HG02623 (cell line): ENCODE results near the gene MYO10.

Experiments used
- ATAC-seq: cut with Tn5 transposase; IDR thresholded peaks from one replicate; pipeline ENCODE4 v1.9.1; 2021; ENCODE audit warnings: moderate library complexity; ENCODE audit not compliant: unreplicated experiment

Gene MYO10

DNA sequence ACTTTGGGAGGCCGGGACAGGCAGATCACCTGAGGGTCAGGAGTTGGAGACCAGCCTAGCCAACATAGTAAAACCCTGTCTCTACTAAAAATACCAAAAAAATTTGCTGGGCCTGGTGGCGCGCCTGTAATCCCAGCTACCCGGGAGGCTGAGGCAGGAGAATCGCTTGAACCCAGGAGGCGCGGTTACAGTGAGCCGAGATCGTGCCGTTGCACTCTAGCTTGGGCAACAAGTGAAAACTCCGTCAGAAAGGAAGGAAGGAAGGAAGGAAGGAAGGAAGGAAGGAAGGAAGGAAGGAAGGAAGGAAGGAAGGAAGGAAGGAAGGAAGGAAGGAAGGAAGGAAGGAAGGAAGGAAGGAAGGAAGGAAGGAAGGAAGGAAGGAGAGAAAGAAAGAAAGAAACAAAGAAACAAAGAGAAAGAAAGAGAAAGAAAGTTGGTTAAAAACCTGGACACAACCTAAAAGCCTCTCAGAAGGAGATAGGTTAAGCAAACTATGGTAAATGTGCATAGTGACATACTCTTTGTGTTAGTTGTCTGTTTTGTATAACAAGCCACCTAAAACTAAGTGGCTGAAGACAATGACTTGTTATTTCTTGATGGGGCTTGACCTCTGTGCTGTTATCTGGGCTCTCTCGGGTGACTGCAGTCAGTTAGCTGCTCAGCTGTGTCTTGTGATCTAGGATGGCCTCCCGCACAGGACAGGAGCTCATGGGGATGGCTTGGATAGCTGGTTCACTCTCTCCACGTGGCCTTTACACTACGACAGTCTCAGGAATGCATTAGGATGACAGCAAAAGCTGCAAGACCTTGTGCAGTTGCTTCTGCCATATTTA lies 8.0 kb upstream of the MYO10 start:
- no peak for ATAC-seq

DNA sequence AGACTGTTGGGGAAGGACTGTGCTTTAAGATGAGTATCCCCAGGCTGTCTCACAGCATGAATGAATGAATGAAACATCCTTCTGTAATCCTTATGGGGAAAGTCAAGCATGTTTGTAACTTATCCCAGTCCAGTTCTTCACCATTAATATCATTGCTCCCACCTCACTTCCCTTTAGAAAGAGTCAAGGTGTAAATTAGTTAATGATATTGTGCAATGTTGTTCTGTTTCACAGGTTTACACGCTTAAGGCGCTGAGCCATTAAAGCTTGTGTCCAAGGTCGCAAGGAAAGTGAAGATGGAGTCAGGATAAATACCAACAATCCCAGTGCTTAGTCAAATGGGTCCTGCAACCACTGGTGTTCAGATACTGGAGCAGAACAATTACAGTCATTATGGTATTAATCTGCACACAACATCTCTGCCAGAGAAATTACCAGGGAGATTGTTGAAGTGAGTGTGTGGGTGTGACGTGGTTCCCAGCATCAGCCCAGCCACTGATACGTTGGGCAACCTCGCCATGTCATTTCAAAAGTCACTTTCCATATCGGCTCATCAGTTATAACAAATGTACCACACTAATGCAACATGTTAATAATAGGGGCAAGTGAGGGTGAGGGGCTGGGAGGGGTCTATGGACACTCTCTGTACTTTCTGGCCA lies 1.5 kb upstream of the MYO10 start:
- no peak for ATAC-seq

DNA sequence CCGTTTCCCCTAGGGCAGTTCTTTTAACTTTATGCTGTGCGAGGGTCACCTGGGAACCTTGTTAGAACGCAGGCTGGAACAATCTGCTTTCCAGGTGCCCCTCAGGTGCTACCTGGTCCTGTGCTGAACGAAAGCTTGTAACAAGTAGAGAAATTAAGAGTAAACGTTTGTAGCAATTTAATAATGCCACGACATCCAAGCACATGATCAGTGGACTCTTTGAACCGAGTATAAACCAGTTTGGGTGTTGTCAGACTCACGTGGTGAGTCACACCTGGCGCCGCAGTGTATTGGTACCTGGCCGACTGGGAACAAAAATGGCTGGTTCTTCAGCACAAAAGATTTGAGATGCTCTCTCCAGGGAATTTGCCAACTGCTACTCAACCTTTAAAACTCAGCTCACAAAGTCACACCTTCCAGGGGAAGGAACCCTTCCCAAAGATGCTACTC lies 926 bp upstream of the MYO10 start:
- no peak for ATAC-seq

DNA sequence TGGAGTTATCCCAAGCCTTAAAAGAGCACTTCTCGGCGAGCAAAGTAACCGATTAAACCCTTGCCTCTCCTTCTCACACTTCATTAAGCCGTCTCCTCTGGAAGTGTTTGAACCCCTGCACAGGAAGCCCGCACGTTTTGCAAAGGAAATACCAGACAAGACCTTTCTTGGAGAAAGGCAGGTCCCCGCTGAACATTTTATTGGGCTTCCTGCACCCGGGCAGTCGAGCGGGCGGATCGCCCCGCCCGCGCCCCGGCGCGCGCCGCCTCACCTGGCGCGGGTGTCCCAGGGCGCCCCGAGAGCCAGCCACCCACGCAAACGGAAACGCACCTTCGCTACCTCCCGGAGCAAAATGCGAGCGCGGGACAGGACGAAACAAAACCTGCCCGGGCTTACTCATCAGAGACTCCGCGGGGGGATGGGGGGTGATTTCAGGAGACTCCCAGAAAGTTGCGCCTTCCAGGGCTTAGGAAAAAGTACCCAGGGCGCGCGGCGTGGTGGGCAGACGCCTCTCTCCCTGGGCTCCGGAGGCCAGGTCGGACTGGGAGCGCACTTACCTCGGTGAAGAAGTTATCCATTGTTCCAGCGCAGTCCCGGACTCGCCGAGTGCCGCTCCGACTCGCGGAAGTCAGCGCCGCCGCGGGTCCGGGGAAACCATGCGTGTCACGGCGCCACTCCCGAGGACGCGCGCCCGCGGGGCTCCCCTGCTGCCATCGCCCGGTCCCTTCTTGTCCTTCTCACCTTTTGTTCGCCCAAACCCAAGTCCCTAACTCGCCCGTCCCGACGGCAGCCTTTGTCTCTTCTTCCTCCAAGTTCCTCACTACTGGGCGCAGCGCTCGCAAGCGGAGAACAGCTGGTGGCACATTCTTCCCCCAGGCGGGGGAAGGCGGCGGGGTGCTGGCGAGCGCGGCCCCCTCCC lies 598 bp downstream of the MYO10 start:
- ATAC-seq = peak; percentile 40

DNA sequence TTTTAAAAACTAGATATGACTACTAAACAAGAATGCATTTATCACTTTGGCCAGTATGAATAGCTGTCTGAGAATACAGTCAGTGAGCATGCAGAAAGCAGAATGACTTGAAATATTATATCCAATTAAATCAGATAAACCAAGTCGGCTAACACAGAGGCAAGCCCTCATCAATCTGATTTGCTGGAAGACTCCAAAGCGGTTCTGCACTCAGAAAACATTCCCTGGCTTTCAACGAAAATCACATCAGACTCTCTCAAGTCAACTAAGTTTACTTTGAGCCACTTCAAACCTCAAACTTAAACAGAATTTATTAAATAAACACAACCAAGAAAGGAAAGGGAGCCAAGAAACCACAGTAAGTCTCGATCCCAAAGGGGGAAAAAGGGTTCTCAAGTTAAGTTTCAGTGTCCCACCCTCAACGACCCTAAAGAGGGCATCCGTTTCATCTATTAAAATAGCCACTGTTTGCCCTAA lies 1.4 kb downstream of the MYO10 start:
- ATAC-seq = no peak

DNA sequence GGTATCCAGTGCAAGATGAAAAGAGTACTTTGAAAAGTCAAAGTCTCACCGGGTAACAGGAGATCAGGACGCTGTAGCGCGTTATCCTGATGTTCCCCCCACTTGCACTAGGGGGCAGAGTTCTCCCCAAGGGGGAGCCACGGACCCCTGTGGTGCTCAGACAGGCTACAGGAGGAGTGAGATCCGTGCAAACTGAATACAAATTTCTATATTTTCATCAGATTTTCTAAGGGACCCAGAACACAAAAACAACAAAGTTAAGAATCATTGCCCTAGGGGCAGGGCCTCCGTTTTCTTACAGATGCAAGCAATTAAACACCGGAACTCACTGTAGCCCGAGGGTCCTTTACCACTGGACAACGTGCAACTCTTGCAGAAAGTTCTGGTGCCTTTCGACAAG lies 2.0 kb downstream of the MYO10 start:
- ATAC-seq = peak; percentile 59

DNA sequence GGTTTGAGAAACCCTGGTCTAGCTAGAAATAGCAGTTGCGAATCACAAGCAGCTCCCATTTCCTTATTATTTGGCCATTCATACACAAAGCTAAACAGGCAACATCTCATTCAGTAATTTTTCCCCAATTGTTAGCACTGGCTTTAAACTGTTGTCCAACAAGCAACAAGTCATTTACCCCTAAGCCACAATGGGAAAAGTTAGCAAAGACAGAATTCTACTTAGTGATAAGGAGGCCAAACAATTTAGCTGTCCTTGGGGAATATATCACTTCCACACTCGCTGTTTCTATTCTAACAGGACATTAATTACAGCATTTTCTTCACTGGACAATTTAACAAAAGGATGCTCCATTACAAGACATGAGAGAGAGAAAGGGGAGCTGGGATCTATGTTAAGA lies 2.8 kb downstream of the MYO10 start:
- ATAC-seq = no peak

DNA sequence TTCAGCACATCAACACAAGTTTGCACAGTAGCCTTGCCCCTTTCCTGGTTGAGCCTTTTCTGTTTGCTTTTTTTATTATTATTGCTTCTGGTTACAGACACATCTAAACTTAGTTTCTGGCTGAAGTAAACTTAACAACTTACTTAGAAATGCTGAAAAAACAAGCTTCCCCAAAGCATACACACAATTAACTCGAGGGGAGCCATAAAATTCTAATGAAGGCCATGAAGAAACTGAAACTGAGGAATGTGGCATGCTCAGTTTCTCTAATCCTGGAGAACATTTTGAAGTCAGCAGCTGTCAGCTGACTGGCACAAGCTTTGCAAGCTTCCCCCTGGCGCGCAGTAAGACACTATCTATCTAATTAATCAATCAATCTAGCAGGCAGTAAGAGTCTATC lies 3.7 kb downstream of the MYO10 start:
- ATAC-seq = no peak

DNA sequence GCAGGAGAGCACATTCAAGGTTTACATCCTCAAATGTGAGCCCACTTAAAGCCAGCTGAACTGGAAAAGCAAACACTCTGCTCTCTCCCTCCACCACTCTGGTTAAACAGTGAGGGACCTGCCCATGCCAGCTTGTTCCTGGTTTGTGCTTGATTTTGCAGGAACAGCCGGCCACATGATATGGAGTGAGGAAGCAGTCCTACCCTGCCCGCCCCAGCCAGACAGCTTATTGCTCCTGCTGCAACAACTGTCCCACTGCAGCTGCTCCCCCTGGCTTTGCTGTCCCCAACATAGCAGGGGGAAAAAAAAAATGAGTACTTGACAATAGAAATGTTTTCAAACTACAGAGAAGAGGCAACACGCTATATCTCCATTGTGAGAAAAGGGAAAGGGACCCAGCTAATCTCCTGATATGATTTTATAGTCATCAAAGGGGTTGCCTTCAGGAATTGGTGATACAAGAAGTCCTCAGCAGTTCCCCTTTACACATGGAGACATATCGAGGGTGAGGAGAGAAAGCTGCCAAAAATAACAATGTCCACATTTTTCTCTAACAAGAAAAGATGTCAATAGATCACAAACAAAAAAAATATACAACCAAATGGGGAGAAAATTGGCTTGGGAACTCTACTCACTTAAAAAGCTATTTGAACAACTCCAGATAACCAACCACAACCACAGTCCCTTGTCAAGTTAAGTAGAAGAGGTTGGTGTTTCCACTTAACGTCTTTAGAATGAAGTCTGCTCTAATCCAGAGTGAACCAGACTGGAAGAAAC lies 4.6 kb downstream of the MYO10 start:
- ATAC-seq = no peak

DNA sequence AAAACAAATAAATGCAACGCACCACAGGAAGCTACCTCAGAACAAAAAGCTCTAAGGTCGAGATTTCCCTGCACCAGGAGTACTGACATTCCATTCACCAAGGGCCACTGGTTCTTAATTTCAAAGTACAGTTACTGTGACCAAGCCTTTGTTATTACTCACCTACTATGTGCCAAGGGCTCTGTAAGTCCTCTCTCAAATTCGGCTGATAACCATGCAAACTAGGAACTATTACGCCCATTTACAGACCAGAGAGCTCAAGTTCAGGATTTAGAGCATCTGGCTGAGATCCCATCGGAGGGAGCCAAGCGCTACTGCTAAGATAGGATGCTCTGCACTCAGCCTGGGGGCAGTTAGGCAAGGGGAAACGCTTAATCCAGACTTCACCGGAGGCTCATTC lies 5.6 kb downstream of the MYO10 start:
- no peak for ATAC-seq

DNA sequence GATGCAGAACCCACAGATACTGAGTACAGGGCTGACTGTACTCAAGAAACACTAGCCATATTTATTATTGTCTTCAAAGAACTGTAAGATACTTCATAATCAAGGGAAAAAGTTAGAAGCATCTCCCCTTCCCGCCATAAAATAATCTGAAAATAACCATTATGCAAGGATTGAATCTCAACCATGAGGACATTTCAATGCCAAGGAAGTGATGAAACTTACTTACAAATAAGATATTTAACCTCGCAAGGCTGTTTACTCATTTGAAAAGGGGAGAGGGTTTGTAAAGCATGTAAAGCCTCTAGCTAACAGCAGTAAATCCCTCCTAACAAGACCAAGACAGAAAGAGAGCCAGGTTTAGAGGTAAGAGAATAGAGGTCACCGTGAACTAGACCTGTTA lies 6.3 kb downstream of the MYO10 start:
- no peak for ATAC-seq

DNA sequence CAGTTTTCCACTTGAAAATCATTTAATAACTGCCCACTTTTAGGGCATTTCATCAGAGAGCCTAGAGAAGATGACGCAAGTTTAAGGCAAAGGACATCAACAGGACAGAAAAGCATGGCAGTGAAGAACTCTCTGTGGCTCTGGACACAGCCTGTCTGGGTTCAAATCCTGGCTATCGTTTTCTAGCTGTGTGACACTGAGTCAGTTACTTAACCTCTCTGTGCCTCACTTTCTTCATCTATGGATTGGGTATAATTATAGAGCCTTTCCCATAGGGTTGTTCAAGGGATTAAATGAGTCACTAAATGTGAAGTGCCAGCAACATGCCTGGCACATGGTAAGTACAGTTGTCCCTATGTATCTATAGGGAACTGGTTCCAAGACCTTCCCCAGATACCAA lies 6.7 kb downstream of the MYO10 start:
- no peak for ATAC-seq

DNA sequence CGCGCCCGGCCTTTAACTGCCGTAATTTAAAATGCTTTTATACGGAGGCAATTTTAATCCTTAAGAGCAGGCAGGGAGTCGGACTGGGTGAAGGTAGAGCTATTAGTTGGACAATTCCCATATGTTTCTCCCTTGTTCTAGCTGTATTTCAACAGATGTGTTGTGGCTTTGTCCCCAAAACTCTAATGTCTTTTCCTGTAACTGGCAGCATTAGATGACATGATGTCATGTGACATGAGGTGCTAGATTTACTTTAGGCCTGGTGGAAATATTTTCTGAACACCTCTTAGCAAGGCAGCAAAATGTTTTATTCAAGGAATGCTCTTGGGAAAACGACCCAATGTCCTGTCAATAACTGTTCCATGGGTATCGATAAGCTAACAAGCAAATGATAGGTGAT lies 8.5 kb downstream of the MYO10 start:
- no peak for ATAC-seq

DNA sequence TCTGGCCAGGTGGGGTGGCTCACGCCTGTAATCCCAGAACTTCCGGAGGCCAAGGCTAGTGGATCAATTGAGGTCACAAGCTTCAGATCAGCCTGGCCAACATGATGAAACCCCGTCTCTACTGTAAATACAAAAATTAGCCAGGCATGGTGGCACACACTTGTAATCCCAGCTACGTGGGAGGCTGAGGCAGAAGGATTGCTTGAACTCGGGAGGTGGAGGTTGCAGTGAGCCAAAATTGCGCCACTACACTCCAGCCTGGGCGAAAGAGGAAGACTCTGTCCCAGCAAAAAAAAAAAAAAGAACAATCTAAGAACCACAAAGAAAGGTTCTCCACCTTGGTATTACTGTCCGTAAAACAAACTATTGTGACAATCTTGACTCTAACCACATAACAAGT lies 9.7 kb downstream of the MYO10 start:
- no peak for ATAC-seq

DNA sequence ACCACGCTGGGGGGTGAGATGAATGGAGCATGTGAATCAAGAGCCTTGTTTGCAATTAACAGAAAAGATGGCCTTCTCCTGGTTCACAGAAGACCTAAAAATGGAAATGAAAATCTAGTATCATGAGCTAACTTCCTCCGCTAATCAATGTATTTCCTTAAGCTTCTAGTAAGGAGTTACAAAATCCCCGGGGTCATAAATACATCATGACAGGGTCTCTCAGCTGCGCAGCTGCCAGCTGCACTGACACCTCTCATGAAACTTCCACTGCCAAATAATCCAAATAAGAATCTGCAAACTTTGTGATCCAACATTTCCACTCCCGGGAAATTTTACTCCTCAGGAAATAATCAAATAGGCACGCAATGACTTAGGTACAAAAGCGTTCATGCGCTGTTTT lies 11.9 kb downstream of the MYO10 start:
- no peak for ATAC-seq

DNA sequence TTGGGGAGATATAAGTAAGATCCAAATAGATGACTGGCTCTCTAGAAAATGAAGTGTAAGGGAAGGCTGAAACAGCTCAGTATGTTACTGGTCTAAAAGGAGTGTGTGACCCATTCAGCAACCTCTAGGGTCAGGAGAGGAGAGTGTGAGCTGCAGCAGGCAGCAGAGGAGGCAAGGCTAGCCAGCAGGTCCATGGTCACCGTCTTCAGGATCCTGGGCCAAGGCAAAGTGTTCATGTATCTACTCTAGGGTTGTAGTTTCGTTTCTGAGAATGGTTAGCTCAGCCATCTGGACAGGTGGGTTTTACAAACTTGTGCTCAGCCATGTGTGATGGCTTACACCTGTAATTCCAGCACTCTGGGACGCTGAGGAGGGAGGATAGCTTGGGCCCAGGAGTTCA lies 13.7 kb downstream of the MYO10 start:
- no peak for ATAC-seq

DNA sequence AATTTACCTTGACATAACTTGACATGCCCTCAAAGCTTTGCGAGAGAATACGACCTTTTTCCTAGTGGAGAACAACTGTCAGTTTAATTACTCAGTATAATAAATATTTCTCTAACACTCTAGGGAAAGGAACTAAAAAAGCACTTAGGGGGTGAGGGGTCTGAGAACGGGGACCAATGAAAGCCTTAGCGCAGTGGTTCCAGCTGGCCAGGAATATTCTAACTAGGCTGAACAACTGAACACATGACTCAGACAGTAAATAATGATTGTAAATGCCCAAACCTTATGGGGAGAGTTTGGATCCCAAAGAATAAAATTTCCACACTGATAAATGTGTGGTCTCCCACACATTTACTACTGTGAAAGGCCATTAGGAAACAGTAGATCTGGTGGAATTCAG lies 14.9 kb downstream of the MYO10 start:
- no peak for ATAC-seq

DNA sequence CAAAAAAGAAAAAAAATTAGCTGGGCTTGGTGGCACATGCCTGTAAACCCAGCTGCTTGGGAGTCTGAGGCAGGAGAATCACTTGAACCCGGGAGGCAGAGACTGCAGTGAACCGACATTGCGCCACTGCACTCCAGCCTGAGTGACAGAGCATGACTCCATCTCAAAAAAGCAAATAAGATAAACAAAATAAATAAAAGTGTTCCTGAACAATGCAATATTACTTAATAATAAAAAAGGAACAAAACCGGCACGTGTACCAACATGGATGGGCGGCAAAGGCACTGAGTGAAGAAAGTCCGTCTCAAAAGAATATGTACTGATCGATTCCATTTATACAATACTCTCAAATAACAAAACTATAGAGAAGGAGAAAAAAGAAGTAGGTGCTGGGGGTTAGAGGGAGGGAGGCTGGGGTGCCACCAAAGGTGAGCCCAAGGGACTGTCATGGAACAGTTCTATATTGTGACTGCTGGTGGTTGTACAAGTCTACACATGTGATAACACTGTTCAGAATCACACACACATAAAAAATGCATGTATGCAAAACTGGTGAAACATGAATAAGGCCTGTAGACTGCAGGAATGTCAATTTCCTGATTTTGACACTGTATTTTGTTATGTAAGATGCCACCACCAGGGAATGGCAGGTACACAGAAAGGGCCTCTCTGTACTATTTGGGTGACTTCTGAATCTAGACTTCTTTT lies 15.8 kb downstream of the MYO10 start:
- ATAC-seq = no peak

DNA sequence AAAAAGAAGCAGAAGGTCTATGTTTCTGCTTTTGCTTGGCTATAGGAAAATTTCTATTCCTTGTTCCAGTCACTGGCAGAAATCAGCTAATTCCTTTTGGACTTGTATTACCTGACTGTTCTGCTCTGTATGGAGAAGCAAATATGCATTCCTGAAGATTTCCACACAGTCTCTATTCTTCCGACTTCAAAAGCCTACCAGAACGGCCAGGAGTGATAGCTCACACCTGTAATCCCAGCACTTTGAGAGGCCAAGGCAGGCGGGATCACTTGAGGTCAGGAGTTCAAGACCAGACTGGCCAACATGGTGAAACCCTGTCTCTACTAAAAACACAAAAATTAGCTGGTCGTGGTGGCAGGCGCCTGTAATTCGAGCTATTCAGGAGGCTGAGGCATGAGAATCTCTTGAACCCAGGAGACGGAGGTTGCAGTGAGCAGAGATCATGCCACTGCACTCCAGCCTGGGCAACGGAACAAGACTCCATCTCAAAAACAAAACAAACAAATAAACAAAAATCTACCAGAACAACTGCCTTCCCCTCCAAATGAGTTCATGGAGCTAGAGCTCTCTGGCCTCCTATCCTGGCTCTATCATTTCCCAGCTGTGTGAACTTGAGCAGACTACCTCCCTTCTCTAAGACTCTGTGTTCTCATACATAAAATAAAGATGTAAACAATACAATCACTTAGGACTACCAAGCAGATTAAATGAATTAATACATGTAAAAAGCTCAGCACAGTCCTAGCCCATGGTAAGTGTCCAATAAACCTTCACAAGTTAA lies 17.0 kb downstream of the MYO10 start:
- ATAC-seq = no peak
